Liver (tissue), 9 donors: ENCODE results near the gene IGSF3. TPM values are rescaled to one million over a fixed set of nuclear protein-coding genes. Genes with fewer than 3 reads are reported as not detected.
"Not testable (repeated sequence)": the region's sequence is repeated elsewhere in the genome, so short reads cannot be mapped to it uniquely, and the experiment has no call there.

Experiments used
- DNase-seq: peaks from one replicate; pipeline ENCODE4 v3.0.0-alpha.2; 2017; ENCODE audit warnings: low spot score
- H3K27ac ChIP-seq, 2 donors: one replicate each; pipeline ENCODE4 v1.7.0; 2013; ENCODE audit warnings: inconsistent platforms in 2 of 2, low read length in 2 of 2, control low read depth in 1 of 2, low read depth in 1 of 2, mild to moderate bottlenecking in 1 of 2
- H3K27me3 ChIP-seq, 4 donors: one replicate each; pipeline versions ENCODE4 v1.6.1 to v1.7.0; 2013; ENCODE audit warnings: low read length in 3 of 4, inconsistent platforms in 1 of 4, mild to moderate bottlenecking in 1 of 4, moderate library complexity in 1 of 4; ENCODE audit not compliant: control insufficient read depth in 4 of 4, insufficient read depth in 4 of 4
- H3K36me3 ChIP-seq, 4 donors: one replicate each; pipeline versions ENCODE4 v1.6.1 to v1.7.0; 2013; ENCODE audit warnings: low read length in 3 of 4, mild to moderate bottlenecking in 3 of 4, low read depth in 1 of 4, moderate library complexity in 1 of 4; ENCODE audit not compliant: control insufficient read depth in 4 of 4, insufficient read depth in 3 of 4
- H3K4me1 ChIP-seq, 4 donors: one replicate each; pipeline versions ENCODE4 v1.6.1 to v1.7.0; 2013; ENCODE audit warnings: low read length in 3 of 4, mild to moderate bottlenecking in 3 of 4, moderate library complexity in 1 of 4; ENCODE audit not compliant: control insufficient read depth in 4 of 4, insufficient read depth in 4 of 4
- H3K4me3 ChIP-seq, 3 donors: one replicate each; pipeline versions ENCODE4 v1.6.1 to v1.7.0; 2013; ENCODE audit warnings: low read length in 3 of 3, control low read depth in 1 of 3, low read depth in 1 of 3, mild to moderate bottlenecking in 1 of 3
- H3K9ac ChIP-seq, 2 donors: one replicate each; pipeline ENCODE4 v1.7.0; 2013; ENCODE audit warnings: low read length in 2 of 2, mild to moderate bottlenecking in 2 of 2, moderate library complexity in 2 of 2, control low read depth in 1 of 2, low read depth in 1 of 2
- H3K9me3 ChIP-seq, 4 donors: one replicate each; pipeline versions ENCODE4 v1.6.1 to v1.7.0; 2013; ENCODE audit warnings: low read length in 3 of 4; ENCODE audit not compliant: control insufficient read depth in 4 of 4
- ATF3 ChIP-seq: IDR thresholded peaks from 2 replicates; pipeline ENCODE4 v1.6.1; 2016; ENCODE audit warnings: antibody characterized with exemption
- CTCF ChIP-seq: fragments of 150-350 bp; IDR thresholded peaks from 2 replicates; pipeline ENCODE4 v1.5.1; 2017; ENCODE audit warnings: improper control_type of control experiment, low read depth, low read length; ENCODE audit not compliant: missing input control
- EGR1 ChIP-seq, 2 donors: IDR thresholded peaks; 2 replicates each; pipeline ENCODE4 v1.6.1; 2016 to 2018; ENCODE audit warnings: antibody characterized with exemption in 2 of 2, low read depth in 2 of 2
- GABPA ChIP-seq, 2 donors: IDR thresholded peaks in 1 of 2; conservative IDR thresholded peaks in 1 of 2; 2 replicates each; pipeline ENCODE4 v1.6.1; 2016; ENCODE audit warnings: antibody characterized with exemption in 2 of 2, mild to moderate bottlenecking in 1 of 2, moderate library complexity in 1 of 2
- HNF4A ChIP-seq, 2 donors: conservative IDR thresholded peaks; 2 replicates each; pipeline ENCODE4 v1.6.1; 2016; ENCODE audit warnings: antibody characterized with exemption in 2 of 2, mild to moderate bottlenecking in 2 of 2
- JUND ChIP-seq, 2 donors: IDR thresholded peaks; 2 replicates each; pipeline ENCODE4 v1.6.1; 2016; ENCODE audit warnings: antibody characterized with exemption in 2 of 2
- NR2F2 ChIP-seq: IDR thresholded peaks from 2 replicates; pipeline ENCODE4 v1.6.1; 2016; ENCODE audit warnings: antibody characterized with exemption
- RAD21 ChIP-seq, 2 donors: IDR thresholded peaks; 2 replicates each; pipeline ENCODE4 v1.6.1; 2016; ENCODE audit warnings: antibody characterized with exemption in 2 of 2, mild to moderate bottlenecking in 2 of 2
- SP1 ChIP-seq: IDR thresholded peaks from 2 replicates; pipeline ENCODE4 v1.6.1; 2018; ENCODE audit warnings: antibody characterized with exemption, mild to moderate bottlenecking
- YY1 ChIP-seq: IDR thresholded peaks from 2 replicates; pipeline ENCODE4 v1.6.1; 2016; ENCODE audit warnings: antibody characterized with exemption, mild to moderate bottlenecking
- WGBS: extraction: QIAGEN DNeasy Blood & Tissue Kit; methylation state at CpG from one replicate; pipeline ENCODE4 v1.1.7; 2013; 5-methylcytosine and 5-hydroxymethylcytosine counted together
- polyA plus RNA-seq, 2 donors: library from polyadenylated mRNA; stranded (reverse) in 1 of 2; unstranded in 1 of 2; fragments of 200-250 nt in 1 of 2; fragments of >200 nt in 1 of 2; fragmentation: Nextera tagmentation in 1 of 2; extraction: Ambion mirVana in 1 of 2; gene quantifications; one replicate each; pipeline versions ENCODE4 v1.2.1 to v1.2.3, GENCODE V29; 2013 to 2015
- total RNA-seq, 2 donors: library from RNA; depleted of rRNA; stranded (reverse); fragments of >200 nt; gene quantifications; one replicate each; pipeline ENCODE4 v1.2.3, GENCODE V29; 2014
- donor health status: healthy.
- donor health status: healthy.
- donor health status: healthy.
- donor health status: healthy.
- donor health status: healthy.

IGSF3 gene
- total and polyA plus RNA-seq, 4 donors = 0.14 to 5.4 (median 0.68) TPM

DNA sequence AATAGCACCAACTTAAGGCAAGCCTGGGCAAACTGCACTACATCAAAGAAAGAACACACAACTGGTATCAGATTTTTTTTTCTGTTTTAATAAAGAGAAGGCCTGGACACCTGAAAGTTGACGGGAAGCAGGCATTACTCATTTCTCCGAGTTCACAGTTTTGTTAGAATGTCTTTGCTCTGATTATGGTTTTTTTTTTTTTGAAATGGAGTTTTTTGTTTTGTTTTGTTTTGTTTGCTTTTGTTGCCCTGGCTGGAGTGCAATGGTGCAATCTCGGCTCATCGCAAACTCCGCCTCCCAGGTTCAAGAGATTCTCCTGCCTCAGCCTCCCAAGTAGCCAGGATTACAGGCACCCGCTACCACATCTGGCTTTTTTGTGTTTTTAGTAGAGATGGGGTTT is 9.7 kb downstream of the IGSF3 start:
- H3K9me3 ChIP-seq, H3K36me3 ChIP-seq, DNase-seq, H3K4me3 ChIP-seq, H3K4me1 ChIP-seq, H3K27me3 ChIP-seq, H3K9ac ChIP-seq, H3K27ac ChIP-seq: not testable (repeated sequence)
- 83% methylated on average over 6 of the region's 6 CpGs for WGBS

DNA sequence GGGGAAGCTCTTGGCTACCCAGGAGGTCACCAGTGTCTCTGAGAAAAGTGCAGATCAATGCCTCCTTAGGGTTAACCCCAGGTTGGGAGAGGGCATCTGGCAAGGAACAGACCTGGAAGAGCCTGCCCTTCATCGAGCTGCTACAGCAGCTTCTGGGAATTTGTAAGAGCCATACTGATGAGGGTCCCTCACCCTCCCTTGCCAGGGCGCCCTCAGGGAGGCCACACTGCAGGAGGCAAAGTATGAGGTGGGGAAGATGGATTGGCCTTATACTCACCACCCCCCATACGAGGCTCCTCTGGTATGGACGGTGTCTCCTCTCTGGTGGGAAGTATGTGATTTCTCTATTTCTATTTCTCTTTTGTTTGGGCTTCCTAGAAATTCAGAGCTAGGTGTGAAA is 13.2 kb downstream of the IGSF3 start:
- Histone ChIP-seq H3K27ac (no peak overlapping the region), H3K9me3 (no peaks in the 10 kb centered on the region), H3K4me1 (no peaks in the 10 kb centered on the region), H3K4me3 (no peak overlapping the region), H3K36me3 (no peaks in the 10 kb centered on the region), H3K27me3 (peaks cover 0 to 2% (median 0%) of the 10 kb centered on the region in 4 donors), H3K9ac (no peak overlapping the region)
- no peak for DNase-seq
- TF ChIP-seq RAD21 (IDR thresholded peaks at IDR 0.05) = no peak
- no peak for TF ChIP-seq JUND (IDR thresholded peaks at IDR 0.05)
- no peak for TF ChIP-seq HNF4A (conservative IDR thresholded peaks at IDR 0.05)
- TF ChIP-seq ATF3 = no peak
- TF ChIP-seq EGR1 (IDR thresholded peaks at IDR 0.05; ENCODE audit: low read depth in 2 of 2) = no peak
- TF ChIP-seq NR2F2 = no peak
- no peak for TF ChIP-seq YY1
- TF ChIP-seq SP1 = no peak
- TF ChIP-seq GABPA (IDR thresholded peaks at IDR 0.05 in 1 of 2, conservative IDR thresholded peaks at IDR 0.05 in 1 of 2) = no peak
- no peak for TF ChIP-seq CTCF
- 88% methylated on average over 4 of the region's 4 CpGs for WGBS

DNA sequence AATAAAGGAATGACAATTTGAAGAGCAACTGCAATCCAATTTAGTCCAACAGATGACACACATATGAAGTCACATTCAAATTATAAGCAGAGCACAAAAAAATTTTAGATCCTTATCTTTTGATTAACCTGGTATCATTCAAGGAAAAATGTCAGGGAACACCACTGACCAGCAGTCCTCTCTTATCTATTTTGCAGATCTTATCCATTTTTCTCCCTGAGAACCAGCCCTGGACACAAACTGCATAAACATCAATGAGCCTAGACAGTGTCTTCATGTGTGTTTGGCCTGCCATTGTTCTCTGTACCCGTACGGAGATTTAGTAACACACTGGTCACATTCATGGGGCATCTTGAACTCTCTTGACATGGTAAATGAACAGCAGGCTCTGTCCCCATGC is 14.9 kb downstream of the IGSF3 start:
- not testable (repeated sequence) for H3K27ac ChIP-seq, H3K36me3 ChIP-seq
- 98% methylated on average over 2 of the region's 2 CpGs for WGBS

DNA sequence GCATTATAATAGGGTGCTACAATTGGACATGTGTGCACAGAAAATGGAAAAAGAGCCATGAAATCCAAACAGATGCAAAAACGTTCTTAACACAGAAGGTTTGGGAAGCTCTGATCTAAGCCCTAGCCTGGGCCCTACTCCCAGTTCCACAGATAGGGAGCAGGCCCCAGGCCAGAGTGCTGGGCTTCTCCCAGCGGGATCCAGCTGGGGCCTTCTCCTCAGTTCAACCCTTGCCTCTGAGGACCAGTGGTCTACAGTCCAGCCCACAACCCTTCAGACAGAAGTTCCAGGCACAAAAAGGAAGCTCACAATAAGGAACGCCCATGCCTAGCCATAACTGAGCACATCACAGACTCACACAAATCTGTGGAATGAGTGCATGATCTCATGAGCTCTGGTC is 16.8 kb downstream of the IGSF3 start:
- H3K4me3 ChIP-seq, H3K9me3 ChIP-seq, H3K4me1 ChIP-seq, H3K27me3 ChIP-seq, H3K27ac ChIP-seq, DNase-seq, H3K36me3 ChIP-seq, H3K9ac ChIP-seq: not testable (repeated sequence)
- 92% methylated on average over 3 of the region's 3 CpGs for WGBS

More for the DNA sequence above, 14.9 kb downstream of the IGSF3 start:
- not testable (repeated sequence) for H3K9ac ChIP-seq, H3K9me3 ChIP-seq, H3K27me3 ChIP-seq, H3K4me1 ChIP-seq, H3K4me3 ChIP-seq, DNase-seq

- not testable (repeated sequence) for H3K36me3 ChIP-seq, H3K9me3 ChIP-seq, H3K27me3 ChIP-seq, DNase-seq, H3K4me3 ChIP-seq, H3K27ac ChIP-seq, H3K4me1 ChIP-seq, H3K9ac ChIP-seq
- WGBS = 87% methylated on average over 5 of the region's 5 CpGs
Observed at GRCh38 chr1:116649041-116649440, 18.5 kb downstream of the IGSF3 start.
